Stimulated activated CD8-positive, alpha-beta memory T cell treated with anti-CD3 and anti-CD28 coated beads, Interleukin-7, amount 100 ng/mL, for 24 hours (primary cell): ENCODE measurements around the gene GABRB2.
"Not testable (repeated sequence)": the region's sequence is repeated elsewhere in the genome, so short reads cannot be mapped to it uniquely, and the experiment has no call there.

Experiments used
- DNase-seq: peaks from one replicate; pipeline ENCODE4 v3.0.0-alpha.2; 2020; ENCODE audit warnings: low read depth

GABRB2 gene

GRCh38 chr5:161546470-161547301 lies at the start of gene GABRB2:
Gene GABRB2, minus strand, starts transcription at chr5:161546725. Its CDS starts 82 bp downstream, at chr5:161546643.
- DNase-seq = no peak

- DNase-seq = no peak
Observed at GRCh38 chr5:161585798-161586197, 39.3 kb upstream of the GABRB2 start.

- no peak for DNase-seq
Observed at GRCh38 chr5:161580621-161581020, 34.1 kb upstream of the GABRB2 start.

GRCh38 chr5:161572914-161573313 lies 26.4 kb upstream of the GABRB2 start:
- no peak for DNase-seq

GRCh38 chr5:161566081-161566480 lies 19.6 kb upstream of the GABRB2 start:
- DNase-seq = no peak

GRCh38 chr5:161562446-161562845 lies 15.9 kb upstream of the GABRB2 start:
- no peak for DNase-seq

- DNase-seq = no peak
Observed at GRCh38 chr5:161549106-161549505, 2.6 kb upstream of the GABRB2 start.

GRCh38 chr5:161548487-161549094 lies 2.1 kb upstream of the GABRB2 start:
- DNase-seq = no peak

- no peak for DNase-seq
Observed at GRCh38 chr5:161547738-161548486, 1.4 kb upstream of the GABRB2 start.

- DNase-seq = no peak
Observed at GRCh38 chr5:161547406-161547737, 847 bp upstream of the GABRB2 start.

GRCh38 chr5:161546095-161546469 lies 443 bp downstream of the GABRB2 start:
- no peak for DNase-seq

- DNase-seq = no peak
Observed at GRCh38 chr5:161545344-161546094, 1.0 kb downstream of the GABRB2 start.

GRCh38 chr5:161544350-161544765 lies 2.2 kb downstream of the GABRB2 start:
- no peak for DNase-seq

- no peak for DNase-seq
Observed at GRCh38 chr5:161539016-161539415, 7.5 kb downstream of the GABRB2 start.

GRCh38 chr5:161535762-161536161 lies 10.8 kb downstream of the GABRB2 start:
- DNase-seq = no peak

- no peak for DNase-seq
Observed at GRCh38 chr5:161530700-161531099, 15.8 kb downstream of the GABRB2 start.

GRCh38 chr5:161513942-161514341 lies 32.6 kb downstream of the GABRB2 start:
- no peak for DNase-seq

GRCh38 chr5:161507591-161507990 lies 38.9 kb downstream of the GABRB2 start:
- no peak for DNase-seq

GRCh38 chr5:161505160-161505559 lies 41.4 kb downstream of the GABRB2 start:
- not testable (repeated sequence) for DNase-seq

- DNase-seq = no peak
Observed at GRCh38 chr5:161498531-161498930, 48.0 kb downstream of the GABRB2 start.

- no peak for DNase-seq
Observed at GRCh38 chr5:161483721-161484120, 62.8 kb downstream of the GABRB2 start.

- DNase-seq = no peak
Observed at GRCh38 chr5:161481922-161482321, 64.6 kb downstream of the GABRB2 start.
